ENCODE results near the gene HIF1A. TPM values are rescaled to one million over a fixed set of nuclear protein-coding genes. Genes with fewer than 3 reads are reported as not detected.
A peak's percentile ranks its signal among the peaks of the same experiment; 100 is the strongest.

The HIF1A gene
- total and polyA plus RNA-seq, 2 of the 13 experiments (the other 11 are each of a cell fraction or from before 2014, with no cell fraction given): 41.0 to 126 TPM

- TF ChIP-seq KDM5A (IDR thresholded peaks at IDR 0.05; ENCODE audit: borderline replicate concordance, low read length) (no peak), TEF (CRISPR knock-in tag; IDR thresholded peaks at IDR 0.05) (no peak), MNT (IDR thresholded peaks at IDR 0.05) (no peak), HOXA3 (CRISPR knock-in tag; IDR thresholded peaks at IDR 0.05) (peak; percentile 51; the same call in 1 of the 2 replicates), ZNF331 (CRISPR knock-in tag; IDR thresholded peaks at IDR 0.05) (no peak), TCF12 (IDR thresholded peaks at IDR 0.05) (no peak), TCF12 (CRISPR knock-in tag; IDR thresholded peaks at IDR 0.05) (no peak), ATAD3A (CRISPR knock-in tag; IDR thresholded peaks at IDR 0.05) (no peak), ARID5B (CRISPR knock-in tag; IDR thresholded peaks at IDR 0.05) (no peak), ZNF407 (CRISPR knock-in tag; IDR thresholded peaks at IDR 0.05; ENCODE audit: not compliant biosample characterization) (peak; percentile 76), MED8 (CRISPR knock-in tag; IDR thresholded peaks at IDR 0.05; ENCODE audit: insufficient replicate concordance) (no peak), PCBP2 (optimal IDR thresholded peaks at IDR 0.05; ENCODE audit: low read depth, low read length, poor library complexity, severe bottlenecking) (no peak), ONECUT2 (CRISPR knock-in tag; IDR thresholded peaks at IDR 0.05) (0 out of 2 replicates have a peak, but pooled peaks have one; percentile 22), ZNF354B (CRISPR knock-in tag; IDR thresholded peaks at IDR 0.05) (no peak), FLYWCH1 (CRISPR knock-in tag; IDR thresholded peaks at IDR 0.05) (no peak)
Measured at GRCh38 chr14:61695695-61696527, 598 bp downstream of the HIF1A start (continued).

Measured in HepG2 (cell line).